ENCODE measurements around the gene EYS. TPM values are rescaled to one million over a fixed set of nuclear protein-coding genes. Genes with fewer than 3 reads are reported as not detected.

EYS gene
- total RNA-seq, 1 experiment from 2014 or later, result not detected

DNA sequence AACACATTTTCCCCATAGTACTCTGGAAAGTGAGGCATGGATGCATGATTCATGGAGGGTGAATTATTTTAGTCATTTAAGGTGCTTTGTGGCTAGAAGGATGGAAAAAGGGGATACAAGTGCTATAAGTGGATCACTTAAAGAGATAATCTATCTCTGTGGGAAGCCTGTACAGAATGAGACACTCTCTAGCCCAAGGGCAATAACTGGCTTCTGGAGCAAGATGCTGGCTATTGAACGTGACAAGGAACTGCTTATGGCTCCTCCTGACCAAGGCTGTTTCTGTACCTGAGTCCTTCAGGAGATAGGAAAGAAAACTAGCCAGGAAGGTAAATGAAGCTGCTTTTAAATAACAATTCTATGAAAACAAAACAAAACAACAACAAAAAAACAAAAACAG lies 590.7 kb downstream of the EYS start:
- POLR2A ChIA-PET, result no interaction called here
- no peak overlapping the region for H3K4me3 ChIP-seq (replicated peaks in 1 of 2; ENCODE audit: low read depth in 1 of 2, low read length in 2 of 2)
- H3K4me1 ChIP-seq (ENCODE audit: control insufficient read depth in 1 of 2, insufficient read depth in 2 of 2, low read length in 2 of 2), result no peaks in the 10 kb centered on the region

More for the DNA sequence above, 590.7 kb downstream of the EYS start:
- H2AFZ ChIP-seq (ENCODE audit: low read depth, low read length, poor library complexity, severe bottlenecking), result no peak overlapping the region
- H3K9ac ChIP-seq (ENCODE audit: low read length), result no peak overlapping the region
- RAD21 ChIA-PET (ENCODE audit: low non-redundant PET in 1 of 2, low total read pairs in 2 of 2, uncharacterized antibody in 2 of 2, unreplicated experiment in 2 of 2), result no interaction called here
- no peaks in the 10 kb centered on the region for H3K36me3 ChIP-seq (ENCODE audit: control insufficient read depth in 1 of 2, insufficient read depth in 2 of 2, low read length in 2 of 2)
- H4K20me1 ChIP-seq (ENCODE audit: insufficient read depth), result no peaks in the 10 kb centered on the region
- intact Hi-C loops (cut with micrococcal nuclease), result no loop called here
- TF ChIP-seq CEBPB (IDR thresholded peaks at IDR 0.05; ENCODE audit: low read depth) (no peak), SIN3A (IDR thresholded peaks at IDR 0.05; ENCODE audit: low read depth) (no peak), SP1 (IDR thresholded peaks at IDR 0.05; ENCODE audit: low read depth) (no peak), CBX3 (IDR thresholded peaks at IDR 0.05; ENCODE audit: low read depth) (no peak), ELF1 (IDR thresholded peaks at IDR 0.05; ENCODE audit: borderline replicate concordance, low read depth) (no peak), TCF7L2 (IDR thresholded peaks at IDR 0.05; ENCODE audit: borderline replicate concordance, extremely low read depth, insufficient read depth, insufficient read length) (no peak), POLR2AphosphoS5 (IDR thresholded peaks at IDR 0.05; ENCODE audit: low read depth, low read length) (no peak), EZH2phosphoT487 (IDR thresholded peaks at IDR 0.05; ENCODE audit: borderline replicate concordance) (no peak), EZH2 (IDR thresholded peaks at IDR 0.05) (no peak), JUND (IDR thresholded peaks at IDR 0.05) (no peak), POLR2A (IDR thresholded peaks at IDR 0.05; ENCODE audit: borderline replicate concordance, extremely low read depth, insufficient read depth, insufficient read length) (no peak), EGR1 (IDR thresholded peaks at IDR 0.05; ENCODE audit: low read depth) (no peak), ZNF274 (IDR thresholded peaks at IDR 0.05; ENCODE audit: low read depth, low read length) (no peak), ZFX (IDR thresholded peaks at IDR 0.05) (no peak), SRF (IDR thresholded peaks at IDR 0.05; ENCODE audit: low read depth) (no peak), YY1 (IDR thresholded peaks at IDR 0.05; ENCODE audit: extremely low read depth, insufficient replicate concordance, low read depth, low read length) (no peak)
- TF ChIP-seq, protein P1, sequence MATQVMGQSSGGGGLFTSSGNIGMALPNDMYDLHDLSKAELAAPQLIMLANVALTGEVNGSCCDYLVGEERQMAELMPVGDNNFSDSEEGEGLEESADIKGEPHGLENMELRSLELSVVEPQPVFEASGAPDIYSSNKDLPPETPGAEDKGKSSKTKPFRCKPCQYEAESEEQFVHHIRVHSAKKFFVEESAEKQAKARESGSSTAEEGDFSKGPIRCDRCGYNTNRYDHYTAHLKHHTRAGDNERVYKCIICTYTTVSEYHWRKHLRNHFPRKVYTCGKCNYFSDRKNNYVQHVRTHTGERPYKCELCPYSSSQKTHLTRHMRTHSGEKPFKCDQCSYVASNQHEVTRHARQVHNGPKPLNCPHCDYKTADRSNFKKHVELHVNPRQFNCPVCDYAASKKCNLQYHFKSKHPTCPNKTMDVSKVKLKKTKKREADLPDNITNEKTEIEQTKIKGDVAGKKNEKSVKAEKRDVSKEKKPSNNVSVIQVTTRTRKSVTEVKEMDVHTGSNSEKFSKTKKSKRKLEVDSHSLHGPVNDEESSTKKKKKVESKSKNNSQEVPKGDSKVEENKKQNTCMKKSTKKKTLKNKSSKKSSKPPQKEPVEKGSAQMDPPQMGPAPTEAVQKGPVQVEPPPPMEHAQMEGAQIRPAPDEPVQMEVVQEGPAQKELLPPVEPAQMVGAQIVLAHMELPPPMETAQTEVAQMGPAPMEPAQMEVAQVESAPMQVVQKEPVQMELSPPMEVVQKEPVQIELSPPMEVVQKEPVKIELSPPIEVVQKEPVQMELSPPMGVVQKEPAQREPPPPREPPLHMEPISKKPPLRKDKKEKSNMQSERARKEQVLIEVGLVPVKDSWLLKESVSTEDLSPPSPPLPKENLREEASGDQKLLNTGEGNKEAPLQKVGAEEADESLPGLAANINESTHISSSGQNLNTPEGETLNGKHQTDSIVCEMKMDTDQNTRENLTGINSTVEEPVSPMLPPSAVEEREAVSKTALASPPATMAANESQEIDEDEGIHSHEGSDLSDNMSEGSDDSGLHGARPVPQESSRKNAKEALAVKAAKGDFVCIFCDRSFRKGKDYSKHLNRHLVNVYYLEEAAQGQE (IDR thresholded peaks at IDR 0.05; ENCODE audit: low read depth), result no peak
- TF ChIP-seq, protein P2, sequence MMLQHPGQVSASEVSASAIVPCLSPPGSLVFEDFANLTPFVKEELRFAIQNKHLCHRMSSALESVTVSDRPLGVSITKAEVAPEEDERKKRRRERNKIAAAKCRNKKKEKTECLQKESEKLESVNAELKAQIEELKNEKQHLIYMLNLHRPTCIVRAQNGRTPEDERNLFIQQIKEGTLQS (IDR thresholded peaks at IDR 0.05), result no peak
- TF ChIP-seq, protein P3, sequence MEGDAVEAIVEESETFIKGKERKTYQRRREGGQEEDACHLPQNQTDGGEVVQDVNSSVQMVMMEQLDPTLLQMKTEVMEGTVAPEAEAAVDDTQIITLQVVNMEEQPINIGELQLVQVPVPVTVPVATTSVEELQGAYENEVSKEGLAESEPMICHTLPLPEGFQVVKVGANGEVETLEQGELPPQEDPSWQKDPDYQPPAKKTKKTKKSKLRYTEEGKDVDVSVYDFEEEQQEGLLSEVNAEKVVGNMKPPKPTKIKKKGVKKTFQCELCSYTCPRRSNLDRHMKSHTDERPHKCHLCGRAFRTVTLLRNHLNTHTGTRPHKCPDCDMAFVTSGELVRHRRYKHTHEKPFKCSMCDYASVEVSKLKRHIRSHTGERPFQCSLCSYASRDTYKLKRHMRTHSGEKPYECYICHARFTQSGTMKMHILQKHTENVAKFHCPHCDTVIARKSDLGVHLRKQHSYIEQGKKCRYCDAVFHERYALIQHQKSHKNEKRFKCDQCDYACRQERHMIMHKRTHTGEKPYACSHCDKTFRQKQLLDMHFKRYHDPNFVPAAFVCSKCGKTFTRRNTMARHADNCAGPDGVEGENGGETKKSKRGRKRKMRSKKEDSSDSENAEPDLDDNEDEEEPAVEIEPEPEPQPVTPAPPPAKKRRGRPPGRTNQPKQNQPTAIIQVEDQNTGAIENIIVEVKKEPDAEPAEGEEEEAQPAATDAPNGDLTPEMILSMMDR (IDR thresholded peaks at IDR 0.05 in 2 of 3, conservative IDR thresholded peaks at IDR 0.05 in 1 of 3; ENCODE audit: borderline replicate concordance in 1 of 3, insufficient read depth in 1 of 3, low read depth in 2 of 3, low read length in 2 of 3), result no peak
- TF ChIP-seq, protein P4, sequence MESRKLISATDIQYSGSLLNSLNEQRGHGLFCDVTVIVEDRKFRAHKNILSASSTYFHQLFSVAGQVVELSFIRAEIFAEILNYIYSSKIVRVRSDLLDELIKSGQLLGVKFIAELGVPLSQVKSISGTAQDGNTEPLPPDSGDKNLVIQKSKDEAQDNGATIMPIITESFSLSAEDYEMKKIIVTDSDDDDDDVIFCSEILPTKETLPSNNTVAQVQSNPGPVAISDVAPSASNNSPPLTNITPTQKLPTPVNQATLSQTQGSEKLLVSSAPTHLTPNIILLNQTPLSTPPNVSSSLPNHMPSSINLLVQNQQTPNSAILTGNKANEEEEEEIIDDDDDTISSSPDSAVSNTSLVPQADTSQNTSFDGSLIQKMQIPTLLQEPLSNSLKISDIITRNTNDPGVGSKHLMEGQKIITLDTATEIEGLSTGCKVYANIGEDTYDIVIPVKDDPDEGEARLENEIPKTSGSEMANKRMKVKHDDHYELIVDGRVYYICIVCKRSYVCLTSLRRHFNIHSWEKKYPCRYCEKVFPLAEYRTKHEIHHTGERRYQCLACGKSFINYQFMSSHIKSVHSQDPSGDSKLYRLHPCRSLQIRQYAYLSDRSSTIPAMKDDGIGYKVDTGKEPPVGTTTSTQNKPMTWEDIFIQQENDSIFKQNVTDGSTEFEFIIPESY (IDR thresholded peaks at IDR 0.05; ENCODE audit: extremely low read depth, insufficient replicate concordance, low read length), result no peak
- no peak for DNase-seq (ENCODE audit: low read depth, low spot score)
- H3K4me2 ChIP-seq (ENCODE audit: low read length), result no peak overlapping the region
- H3K27me3 ChIP-seq (ENCODE audit: insufficient read depth, low read length), result no peaks in the 10 kb centered on the region
- ATAC-seq, result no peak
- H3K79me2 ChIP-seq (ENCODE audit: insufficient read depth, low read length), result no peaks in the 10 kb centered on the region
- H3K27ac ChIP-seq (ENCODE audit: low read depth, low read length), result no peak overlapping the region
- BruUV-seq (replicated peaks), result no TSS peak
- no peaks in the 10 kb centered on the region for H3K9me2 ChIP-seq (ENCODE audit: insufficient read depth)
- CTCF ChIA-PET, result no interaction called here
- H3K9me3 ChIP-seq (ENCODE audit: control insufficient read depth in 1 of 2, insufficient read depth in 1 of 2, low read depth in 1 of 2, low read length in 2 of 2), result peaks cover 13 to 18% of the 10 kb centered on the region in 2 experiments; a peak in 2 of 4 replicates
